Measurements from ENCODE around the gene DMRT1.

The DMRT1 gene

GRCh38 chr9:841371-842209, at the start of gene DMRT1:
TSS of gene DMRT1 (plus strand) at chr9:841697. CDS start at chr9:841839, 142 bp downstream.
- no peak for DNase-seq

DNA sequence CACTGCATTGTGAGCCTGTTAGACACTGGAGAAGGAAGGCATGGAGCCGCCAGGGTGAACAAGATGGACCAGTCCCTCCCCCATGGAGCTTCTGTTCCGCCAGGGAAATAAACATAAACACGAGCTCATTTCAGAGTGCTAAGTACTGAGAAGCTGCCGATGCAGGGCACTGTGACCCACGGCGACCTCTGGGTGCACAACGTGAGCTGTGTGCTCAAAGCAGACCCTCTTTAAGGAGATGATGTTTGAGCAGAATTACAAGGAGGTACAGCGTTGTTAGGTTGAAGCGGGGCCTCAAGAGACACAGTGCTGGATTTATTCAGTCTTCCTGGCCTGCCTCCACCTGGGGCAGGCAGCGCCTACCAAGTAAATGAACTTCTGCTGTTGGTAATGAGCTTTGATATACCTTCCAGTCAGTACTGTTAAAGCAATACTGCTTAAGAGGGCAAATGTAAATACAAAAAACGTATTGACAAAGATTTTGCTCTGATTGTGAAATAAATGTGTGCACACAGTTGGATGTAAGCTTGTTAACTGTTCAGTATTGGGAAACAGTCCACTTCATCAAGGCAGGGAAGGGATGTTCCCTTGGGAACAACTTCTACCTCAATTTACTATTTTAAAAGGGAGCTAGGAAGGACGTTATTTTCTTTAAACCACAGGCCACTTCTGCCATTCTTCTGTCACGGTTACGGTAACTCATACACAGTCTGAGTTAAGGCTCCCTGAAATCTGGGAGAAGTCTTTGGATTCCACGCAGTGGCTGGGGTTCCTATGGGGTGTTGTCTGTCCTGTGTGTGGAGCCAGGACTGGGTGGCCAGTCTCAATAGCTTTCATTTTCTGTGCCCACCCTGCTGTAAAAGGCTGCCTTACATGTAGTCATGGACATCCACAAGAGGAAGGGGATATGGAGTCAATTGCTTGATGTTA, 48.9 kb upstream of the DMRT1 start:
- DNase-seq = no peak

DNA sequence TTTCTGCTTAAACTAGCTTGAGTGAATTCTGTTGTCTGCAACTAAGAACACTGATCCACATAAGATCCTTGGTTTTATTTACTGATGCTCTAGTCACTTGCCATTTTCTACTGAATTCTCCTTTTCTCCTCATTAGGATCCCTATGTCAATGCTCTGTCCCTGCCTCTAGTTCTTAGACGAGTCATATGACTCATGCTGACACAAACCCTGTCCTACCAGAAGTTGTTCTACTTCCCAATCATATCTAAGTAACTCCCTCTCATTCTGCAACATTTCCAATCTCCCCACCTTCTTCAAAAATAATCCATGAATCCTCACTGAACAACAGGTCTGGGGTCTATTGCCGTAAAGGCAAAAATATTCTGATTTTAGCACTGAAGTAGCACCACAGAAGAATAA, 47.1 kb upstream of the DMRT1 start:
- DNase-seq = no peak

- DNase-seq = no peak
These were observed 45.6 kb upstream of the DMRT1 start for GRCh38 chr9:795869-796268.

DNA sequence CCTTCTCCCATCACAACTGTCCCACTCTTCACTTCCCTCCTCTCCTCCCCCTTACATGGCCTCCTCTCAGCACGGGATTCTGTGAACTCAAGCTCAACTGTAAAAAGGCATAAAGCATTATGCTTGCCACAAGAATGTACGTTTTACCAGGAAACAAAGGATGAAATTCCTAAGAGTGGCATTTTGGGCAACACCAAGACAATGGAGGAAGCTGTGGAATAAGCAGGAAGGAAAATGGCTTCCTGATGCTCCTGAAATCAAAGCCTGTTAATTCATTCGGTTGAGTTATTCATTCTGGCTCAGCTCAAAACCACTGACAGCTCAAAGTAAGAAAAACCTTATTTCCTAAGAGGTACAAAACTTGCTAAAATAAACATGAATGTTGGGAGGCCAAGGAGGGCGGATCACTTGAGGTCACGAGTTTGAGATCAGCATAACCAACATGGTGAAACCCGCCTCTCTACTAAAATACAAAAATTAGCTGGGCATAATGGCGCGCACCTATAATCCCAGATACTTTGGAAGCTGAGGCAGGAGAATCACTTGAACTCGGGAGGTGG, 40.8 kb upstream of the DMRT1 start:
- no peak for DNase-seq

GRCh38 chr9:801399-802071, 40.0 kb upstream of the DMRT1 start:
- no peak for DNase-seq

- DNase-seq = no peak
These were observed 37.5 kb upstream of the DMRT1 start for GRCh38 chr9:804026-804425.

- DNase-seq = no peak
These were observed 36.3 kb upstream of the DMRT1 start for GRCh38 chr9:805151-805550.

- no peak for DNase-seq
These were observed 35.0 kb upstream of the DMRT1 start for GRCh38 chr9:806285-807156.

GRCh38 chr9:811106-811531, 30.4 kb upstream of the DMRT1 start:
- no peak for DNase-seq

DNA sequence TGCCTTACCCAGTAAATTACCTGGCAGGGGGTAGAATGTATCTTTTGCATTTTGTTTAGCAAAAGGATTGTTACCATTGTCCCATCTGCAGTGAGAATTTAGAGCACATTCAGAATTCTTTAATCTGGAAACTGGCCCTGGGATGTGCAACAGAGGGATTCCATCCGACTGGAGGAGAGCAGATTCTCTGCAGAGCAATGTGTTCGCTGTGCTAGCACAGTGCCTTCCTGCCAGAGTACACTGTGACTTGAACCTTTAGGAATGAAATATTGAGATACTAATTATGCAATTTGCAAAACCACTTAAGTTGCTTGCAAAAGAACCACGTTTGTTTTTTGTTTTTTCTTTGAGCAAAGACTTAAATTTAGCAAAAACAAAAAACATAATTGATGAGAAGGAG, 22.5 kb upstream of the DMRT1 start:
- DNase-seq = no peak

GRCh38 chr9:826500-827280, 14.8 kb upstream of the DMRT1 start:
- no peak for DNase-seq

DNA sequence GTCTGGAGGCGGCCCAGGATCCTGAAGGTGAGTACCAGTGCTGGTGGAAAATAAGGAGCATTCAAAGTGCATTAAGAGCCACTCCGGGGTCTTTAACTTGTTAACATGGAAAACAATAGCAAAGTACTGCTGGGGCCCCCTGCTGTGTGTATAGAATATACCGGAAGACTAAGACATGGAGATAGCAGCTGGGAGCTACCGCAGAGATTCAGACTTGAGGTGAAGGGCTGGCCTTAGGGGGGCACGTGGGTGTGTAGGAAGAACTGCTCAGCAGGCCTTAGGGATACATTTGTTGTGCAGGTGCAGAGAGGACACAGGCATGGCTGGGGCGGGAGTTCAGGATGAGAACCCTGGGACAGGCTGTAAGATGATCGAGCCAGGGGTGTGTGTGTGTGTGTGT, 1.2 kb upstream of the DMRT1 start:
- DNase-seq = no peak

GRCh38 chr9:842635-843426, 1.3 kb downstream of the DMRT1 start:
- DNase-seq = no peak

DNA sequence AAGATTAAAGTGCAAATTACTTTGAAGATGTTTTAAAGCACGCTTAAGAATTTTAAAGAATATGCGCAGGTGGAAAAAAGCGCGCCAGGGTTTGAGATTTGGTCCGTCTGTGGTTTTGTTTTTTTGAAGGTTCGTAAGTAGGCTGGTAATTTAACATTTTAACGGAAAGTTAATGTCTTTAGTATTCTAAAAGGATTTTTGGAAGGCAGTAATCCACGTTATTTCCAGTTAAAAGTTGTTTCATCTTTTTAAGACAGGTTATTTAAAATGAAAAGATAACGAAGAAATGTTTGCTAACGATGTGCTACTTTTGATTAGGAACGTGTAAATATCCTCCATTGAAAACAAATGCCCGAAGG, 1.9 kb downstream of the DMRT1 start:
- no peak for DNase-seq

DNA sequence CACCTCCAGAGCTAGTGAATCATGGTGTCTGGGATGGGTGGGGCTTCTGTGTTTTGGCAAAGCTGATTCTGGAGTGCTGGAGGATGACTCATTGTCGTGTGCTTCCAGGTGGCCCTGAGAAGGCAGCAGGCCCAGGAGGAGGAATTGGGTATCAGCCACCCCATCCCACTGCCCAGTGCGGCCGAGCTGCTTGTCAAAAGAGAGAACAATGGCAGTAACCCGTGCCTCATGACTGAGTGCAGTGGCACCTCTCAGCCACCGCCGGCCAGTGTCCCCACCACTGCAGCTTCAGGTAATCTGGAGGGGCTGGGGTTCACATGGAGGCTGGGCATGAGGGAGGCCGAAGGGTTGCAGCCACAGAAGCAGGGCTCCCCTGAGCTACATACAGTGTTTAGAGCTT, 5.4 kb downstream of the DMRT1 start:
- DNase-seq = no peak

GRCh38 chr9:847505-847904, 6.0 kb downstream of the DMRT1 start:
- DNase-seq = no peak

DNA sequence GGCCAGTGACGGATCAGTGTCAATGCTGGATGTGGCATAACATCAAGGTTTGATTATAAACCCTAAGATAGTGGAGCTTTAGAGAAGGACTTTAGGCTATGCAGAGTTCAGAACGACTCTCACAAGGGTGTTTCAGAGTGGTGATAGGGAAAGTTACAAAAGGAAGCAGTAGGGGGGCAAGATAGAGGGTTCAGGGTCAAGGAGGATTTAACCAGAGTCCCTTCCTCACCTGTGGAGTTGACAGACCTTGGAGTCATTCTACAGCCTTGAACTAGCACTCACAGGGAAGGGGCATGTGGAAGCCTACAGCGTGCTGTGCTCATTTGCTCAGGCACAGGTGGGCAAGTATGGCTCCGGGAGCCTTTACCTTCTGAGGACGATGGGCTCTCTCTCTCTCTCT, 7.9 kb downstream of the DMRT1 start:
- DNase-seq = no peak

DNA sequence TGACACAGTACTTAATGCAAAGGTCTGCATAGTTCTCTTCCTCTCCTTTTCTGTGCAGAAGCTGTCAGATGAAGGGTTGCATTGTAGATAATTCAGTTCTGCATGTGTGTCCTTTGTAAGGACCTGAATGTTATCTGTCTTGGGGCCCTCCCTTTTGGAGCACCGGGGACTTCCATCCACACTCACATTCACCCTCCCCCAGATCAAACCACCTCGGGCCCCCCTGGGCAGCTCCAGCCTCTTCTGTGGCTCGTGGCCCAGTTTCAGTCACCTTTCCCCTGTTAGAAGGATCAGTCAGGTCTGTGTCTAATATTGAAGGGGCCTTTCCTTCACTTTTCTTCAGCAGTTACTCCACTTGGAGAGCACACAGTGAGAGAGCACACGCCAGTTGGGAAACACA, 11.0 kb downstream of the DMRT1 start:
- DNase-seq = no peak

DNA sequence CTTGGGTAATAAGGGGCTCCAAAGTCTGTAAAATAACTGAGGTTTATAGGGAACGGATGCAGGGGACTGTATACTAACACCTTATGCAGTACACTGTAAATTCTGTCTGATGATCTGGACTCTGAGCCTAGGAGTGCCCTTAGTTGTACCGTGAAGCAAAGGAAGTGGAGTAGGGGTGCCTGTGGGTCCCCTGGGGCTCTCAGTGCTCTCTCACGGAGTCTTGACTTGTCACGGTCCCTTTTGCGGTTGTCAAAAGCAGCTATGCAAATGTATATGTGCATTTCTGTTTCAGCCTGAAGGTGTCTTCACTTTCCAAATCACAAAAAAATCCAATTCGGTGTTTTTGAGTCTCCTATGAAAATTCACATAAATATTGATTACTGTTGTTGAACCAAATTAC, 17.8 kb downstream of the DMRT1 start:
- no peak for DNase-seq

Measured in CD4-positive, alpha-beta T cell treated with Interferon gamma for 1 hour (primary cell).